ENCODE data around the gene PRSS16.

GRCh38 chr6:27303613-27304272 lies 56.2 kb downstream of the PRSS16 start:
- no peak for TF ChIP-seq CTCF (IDR thresholded peaks at IDR 0.05; ENCODE audit: extremely low read depth in 1 of 2, insufficient read depth in 1 of 2, low read depth in 1 of 2, low read length in 2 of 2)
- no peak for TF ChIP-seq EZH2 (IDR thresholded peaks at IDR 0.05; ENCODE audit: borderline replicate concordance, low read depth, low read length, severe bottlenecking)
- no peak for TF ChIP-seq POLR2A (IDR thresholded peaks at IDR 0.05; ENCODE audit: low read depth, low read length)
- no peak for TF ChIP-seq POLR2AphosphoS5 (IDR thresholded peaks at IDR 0.05; ENCODE audit: insufficient read depth, low read depth, low read length)
- no peak for TF ChIP-seq JUN (IDR thresholded peaks at IDR 0.05; ENCODE audit: borderline replicate concordance, insufficient read depth, insufficient read length, low read depth)
- TF ChIP-seq GATA2 (IDR thresholded peaks at IDR 0.05; ENCODE audit: insufficient read depth, insufficient read length, low read depth, low read length) = no peak

Measured in endothelial cell of umbilical vein (primary cell).